GM18870 (cell line): Measurements from ENCODE around the gene DDX47.

Experiments
- ATAC-seq: cut with Tn5 transposase; IDR thresholded peaks from one replicate; pipeline ENCODE4 v1.9.1; 2021; ENCODE audit warnings: moderate library complexity; ENCODE audit not compliant: unreplicated experiment

The DDX47 gene

DNA sequence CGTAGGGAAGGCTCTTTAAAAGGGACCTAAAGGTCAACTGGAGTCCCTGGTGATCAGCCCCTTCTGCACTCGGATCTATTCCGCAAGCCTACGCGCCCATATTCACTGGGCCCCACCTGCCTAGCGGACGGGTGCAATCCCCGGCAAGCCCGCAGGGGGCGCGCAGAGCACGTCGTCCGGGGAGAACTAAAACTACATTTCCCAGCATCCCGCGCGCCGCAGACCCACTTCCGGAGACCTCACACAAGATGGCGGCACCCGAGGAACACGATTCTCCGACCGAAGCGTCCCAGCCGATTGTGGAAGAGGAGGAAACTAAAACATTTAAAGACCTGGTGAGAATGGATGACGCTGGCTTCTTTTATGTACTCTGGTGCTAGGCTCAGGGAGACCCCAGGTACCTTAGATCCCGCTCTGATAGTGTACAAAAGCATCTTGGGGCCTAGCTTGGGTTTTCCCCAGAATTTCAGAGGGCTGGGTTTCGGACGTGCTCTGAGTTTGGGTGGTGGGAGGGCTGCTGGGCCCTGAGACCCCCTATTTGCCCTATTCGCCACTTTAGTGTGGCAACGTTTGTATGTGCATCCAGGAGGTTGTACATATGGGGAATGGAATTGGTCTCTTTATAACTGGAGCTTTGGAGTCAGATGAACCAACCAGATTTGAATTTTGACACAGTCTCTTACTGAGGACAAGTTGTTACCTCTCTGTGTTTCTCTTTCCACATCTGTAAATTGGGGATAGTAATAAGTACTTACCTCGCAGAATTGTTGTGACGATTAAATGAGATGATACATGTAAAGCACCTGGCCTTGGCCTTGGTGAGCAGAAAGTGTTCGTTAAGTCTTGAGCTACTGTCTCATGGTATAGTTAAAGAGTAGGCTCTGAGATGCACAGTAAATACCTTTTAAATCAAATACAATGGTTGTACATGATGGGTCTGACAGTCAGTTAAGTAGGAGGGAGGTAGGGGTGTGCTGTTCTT, at the start of gene DDX47:
TSS of gene DDX47 (plus strand) at position 227 of the 982 bp plus-strand sequence. CDS start at position 249, 22 bp downstream.
- peak; percentile 67 for ATAC-seq

DNA sequence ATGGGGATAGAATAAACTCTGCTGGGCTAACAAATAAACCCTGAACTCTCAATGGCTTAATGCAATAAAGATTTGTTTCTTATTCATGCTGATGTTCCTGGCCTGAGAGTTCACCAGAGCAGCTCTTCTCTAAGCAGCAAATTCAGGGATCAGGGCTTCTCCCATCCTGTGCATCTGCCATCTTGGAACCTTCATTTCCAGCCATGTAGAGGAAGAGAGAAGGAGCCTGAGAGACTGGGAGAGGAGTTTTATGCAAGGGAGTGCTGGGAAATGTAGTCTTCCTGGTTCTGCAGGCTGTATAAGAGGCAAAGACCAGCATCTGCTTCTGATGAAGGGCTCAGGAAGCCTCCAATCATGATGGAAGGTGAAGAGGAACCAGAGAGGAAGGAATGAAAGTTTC, 48.3 kb upstream of the DDX47 start:
- no peak for ATAC-seq

- no peak for ATAC-seq
Observed at GRCh38 chr12:12770262-12770661, 42.9 kb upstream of the DDX47 start.

- no peak for ATAC-seq
Observed at GRCh38 chr12:12774791-12775190, 38.4 kb upstream of the DDX47 start.

- ATAC-seq, result no peak
Observed at GRCh38 chr12:12776261-12776660, 36.9 kb upstream of the DDX47 start.

DNA sequence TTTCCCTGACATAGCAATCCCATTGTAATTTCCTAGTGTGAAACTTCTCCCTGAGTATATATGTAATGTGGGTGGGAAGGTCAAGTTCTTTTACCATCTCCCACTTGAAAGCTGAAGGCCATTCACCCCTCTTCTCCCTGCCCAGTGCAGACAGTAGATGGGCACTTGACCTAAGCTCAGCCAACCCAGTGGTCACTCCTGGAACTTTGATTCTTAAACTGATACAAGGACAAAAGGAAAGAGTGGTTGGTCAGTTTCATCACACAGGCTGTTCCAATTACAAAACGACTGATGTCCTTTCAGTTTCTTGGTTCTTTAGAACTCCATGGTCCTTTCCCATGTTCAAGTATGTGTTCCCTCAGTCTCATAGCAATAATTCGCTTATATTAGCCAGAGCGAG, 36.1 kb upstream of the DDX47 start:
- ATAC-seq, result no peak

DNA sequence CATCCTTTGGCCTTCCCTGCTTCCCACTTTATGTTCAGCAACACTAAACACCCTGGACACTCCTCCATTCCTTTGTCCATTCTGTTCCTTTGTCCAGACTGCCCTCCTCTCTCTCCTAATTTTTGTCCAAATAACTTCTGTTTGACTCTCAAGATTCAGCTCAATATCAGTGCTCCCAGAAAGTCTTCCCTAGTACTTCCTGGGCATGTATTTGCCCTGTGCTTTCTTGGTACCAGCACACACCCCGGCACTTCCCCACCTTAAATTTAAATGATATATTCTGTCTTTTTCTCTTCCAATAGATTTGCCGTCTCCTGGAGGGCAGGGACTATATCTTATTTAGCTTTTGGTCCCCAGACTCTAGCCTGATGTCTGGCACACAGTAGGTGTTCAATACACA, 34.1 kb upstream of the DDX47 start:
- no peak for ATAC-seq

- ATAC-seq, result no peak
Observed at GRCh38 chr12:12779529-12779928, 33.6 kb upstream of the DDX47 start.

DNA sequence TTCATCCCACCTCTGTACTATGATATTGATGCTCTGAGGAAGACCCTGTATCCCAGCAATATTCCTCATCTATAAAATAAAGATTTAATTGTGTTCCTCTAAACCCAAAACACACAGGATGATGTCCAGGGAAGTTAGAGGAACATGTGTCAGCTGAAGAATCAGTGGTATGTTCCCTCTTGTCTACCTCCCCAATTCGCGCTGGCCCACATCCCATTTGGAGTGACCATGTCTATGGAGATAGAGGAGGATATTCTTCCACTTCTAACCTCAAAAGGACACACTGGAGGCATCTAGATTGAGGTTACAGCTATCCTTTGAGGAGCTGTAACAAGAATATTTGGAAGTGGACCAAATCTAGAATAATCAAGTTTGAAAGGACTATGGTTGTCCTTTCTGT, 29.0 kb upstream of the DDX47 start:
- no peak for ATAC-seq

DNA sequence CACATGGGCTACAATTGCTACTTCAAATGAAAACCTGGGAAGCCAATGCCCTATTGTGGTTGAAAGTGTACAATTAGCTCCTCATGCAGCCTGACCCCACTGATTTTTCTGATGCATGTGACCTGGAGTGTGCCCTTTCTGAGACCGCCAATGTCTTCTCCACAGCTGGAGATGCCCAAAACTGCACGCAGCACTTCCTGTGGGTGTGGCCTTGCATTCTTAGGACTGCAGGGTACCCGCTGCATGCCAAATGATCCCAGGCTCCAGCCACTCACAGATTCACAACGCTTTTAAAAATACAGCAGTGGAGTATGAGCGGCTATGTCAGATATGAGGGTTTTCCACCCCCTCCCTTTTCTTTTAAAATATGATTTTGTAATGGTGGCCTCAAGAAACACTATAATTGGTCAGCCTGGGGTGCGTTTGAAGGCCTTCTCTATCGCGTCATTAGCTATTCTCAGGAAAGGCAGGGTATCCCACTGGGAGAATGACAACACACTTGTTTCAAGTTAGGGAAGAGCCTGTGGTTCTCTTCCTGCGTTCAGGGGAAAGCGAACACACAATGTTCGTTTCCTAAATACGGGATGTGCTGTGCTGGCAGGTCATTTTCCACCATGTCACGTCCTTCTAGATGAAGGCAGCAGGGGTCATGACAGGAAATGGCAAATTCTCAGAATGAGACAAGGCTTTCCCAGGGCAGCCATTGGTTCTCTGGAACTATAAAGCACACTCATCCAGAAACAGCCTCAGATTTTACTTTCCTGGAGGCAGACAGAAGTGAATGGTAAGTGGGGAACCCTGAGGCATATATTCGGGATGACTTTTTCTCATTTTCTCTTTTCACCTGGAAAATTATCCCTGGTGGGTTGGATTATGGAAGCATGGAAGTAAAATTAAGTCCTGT, 28.0 kb upstream of the DDX47 start, which contains the start of gene APOLD1:
TSS of gene APOLD1 (plus strand) at position 749 of the 904 bp plus-strand sequence. CDS start at position 782, 33 bp downstream.
- no peak for ATAC-seq

- ATAC-seq, result no peak
Observed at GRCh38 chr12:12786351-12786705, 26.8 kb upstream of the DDX47 start.

GRCh38 chr12:12786706-12787601, 26.2 kb upstream of the DDX47 start:
- ATAC-seq, result peak; percentile 45

DNA sequence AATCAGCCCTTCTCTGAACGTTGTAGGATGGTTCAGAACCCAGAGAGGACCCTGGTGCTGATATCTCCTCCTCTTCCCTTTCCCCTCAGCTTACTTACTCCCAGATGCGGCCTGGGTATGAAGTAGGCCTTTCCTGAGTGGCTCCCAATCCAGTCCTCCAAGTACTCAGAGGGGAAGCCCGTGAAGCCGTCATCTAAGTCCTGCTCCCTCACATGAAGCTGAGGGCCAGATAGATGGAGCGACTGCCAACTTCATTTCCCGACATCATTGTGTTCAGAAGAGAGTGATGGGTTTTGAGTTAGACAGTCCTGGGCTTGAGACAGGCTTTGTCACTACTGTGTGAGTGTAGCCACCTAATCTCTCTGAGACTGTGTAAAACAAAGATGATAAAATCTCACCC, 25.0 kb upstream of the DDX47 start:
- ATAC-seq, result no peak

DNA sequence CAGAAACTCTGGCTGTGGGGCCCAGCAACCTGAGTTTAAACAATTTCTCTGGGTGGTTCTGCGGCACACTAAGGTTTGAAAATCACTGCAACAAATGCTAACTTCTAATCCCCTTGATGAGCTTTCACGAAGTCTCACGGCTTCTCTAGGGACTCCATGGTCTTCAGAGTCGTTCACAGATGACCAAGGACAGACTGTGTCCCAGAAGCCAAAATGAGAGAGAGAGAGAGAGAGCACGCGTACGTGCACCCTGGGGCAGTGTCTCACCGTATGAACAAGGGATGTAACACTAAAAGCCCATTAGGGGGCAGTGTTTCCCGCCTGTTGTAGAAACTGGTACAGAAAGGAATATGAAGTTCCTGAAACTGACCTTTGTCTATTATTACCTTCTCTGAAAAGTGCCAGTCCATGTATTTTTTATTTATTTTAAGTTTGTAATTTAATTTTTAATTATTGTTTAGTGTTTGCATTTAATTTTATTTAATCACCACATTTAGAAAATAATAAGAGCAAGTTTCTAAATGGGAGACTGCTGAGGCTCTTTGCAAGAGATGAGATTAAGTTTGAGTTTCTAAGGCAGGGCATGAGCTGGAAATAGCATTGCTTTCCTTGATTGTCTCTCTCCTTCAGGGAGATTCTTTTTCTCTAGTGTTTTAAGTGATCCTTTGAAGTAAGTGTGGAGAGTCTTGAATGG, 24.3 kb upstream of the DDX47 start:
- ATAC-seq, result peak; percentile 85

- ATAC-seq, result no peak
Observed at GRCh38 chr12:12790956-12791355, 22.2 kb upstream of the DDX47 start.

DNA sequence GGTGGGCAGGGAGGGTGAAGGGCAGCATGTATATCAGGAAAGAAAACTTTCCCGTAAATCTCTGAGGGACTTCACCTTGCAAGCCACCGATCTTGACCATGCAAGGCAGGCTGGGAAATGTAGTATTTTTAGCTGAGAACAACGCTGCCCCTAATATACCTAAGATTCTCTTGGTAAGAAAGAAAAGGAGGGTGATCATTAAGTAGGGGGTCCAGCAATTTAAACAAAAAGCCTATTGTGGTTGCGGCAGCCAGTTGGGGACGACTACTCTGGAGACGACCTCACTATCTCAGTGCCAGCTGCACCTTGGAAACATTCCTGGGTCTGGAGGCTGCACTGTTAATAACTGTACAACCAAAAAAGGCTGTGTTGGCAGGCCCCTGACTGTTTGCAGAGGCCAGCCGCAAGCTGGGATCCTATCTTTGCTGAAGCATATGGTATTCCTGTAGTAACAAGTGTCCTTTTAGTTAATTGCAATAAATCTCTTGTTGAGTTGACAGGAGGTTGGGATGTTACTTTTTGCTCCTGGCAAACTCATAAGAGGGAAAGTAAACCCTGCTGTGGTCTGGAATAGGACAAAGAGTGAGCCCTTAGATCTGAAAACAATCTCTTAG, 21.3 kb upstream of the DDX47 start:
- ATAC-seq, result no peak

- ATAC-seq, result no peak
Observed at GRCh38 chr12:12792421-12792820, 20.7 kb upstream of the DDX47 start.

DNA sequence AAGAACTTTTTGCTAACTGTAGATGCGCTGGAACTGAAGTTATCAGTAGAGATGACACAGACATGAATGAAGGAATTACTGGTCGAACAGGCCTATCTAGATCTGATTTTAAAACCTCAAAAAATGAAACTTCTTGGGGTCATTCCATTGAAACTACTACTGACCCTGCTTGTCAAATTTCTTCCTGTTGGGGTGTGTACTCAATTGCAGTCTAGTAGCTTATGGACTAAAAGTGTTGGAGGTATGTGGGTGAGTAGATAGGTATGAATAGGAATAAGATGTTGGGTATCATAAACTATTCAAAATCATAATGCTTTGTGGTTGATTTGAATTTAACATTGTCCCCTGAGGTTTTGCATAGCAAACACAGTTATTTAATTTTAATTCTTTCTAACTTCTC, 18.5 kb upstream of the DDX47 start:
- ATAC-seq, result no peak

DNA sequence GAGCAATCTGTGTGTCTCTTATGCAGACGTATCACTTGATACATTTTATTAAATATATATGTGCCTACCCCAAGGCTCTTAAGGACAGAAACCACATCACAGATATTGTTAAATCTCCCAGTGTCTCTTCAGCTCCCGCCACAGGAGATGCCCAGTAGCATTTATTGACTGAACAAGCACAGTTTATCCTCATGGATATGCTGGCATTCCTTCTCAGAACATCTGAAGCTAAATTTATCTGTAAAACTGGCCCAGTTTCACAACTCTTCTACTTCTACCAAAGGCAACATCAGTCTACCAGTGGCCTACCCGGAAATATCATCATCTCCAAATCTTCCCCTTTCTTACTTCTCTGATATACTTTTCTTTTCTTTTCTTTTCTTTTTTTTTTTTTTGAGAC, 17.0 kb upstream of the DDX47 start:
- no peak for ATAC-seq
